NCI-H1694 (cell line): ENCODE measurements around the gene ACOX1.

ENCODE experiments used
- DNase-seq: peaks from one replicate; lab custom pipeline; 2025; lab: John Stamatoyannopoulos, UW

The ACOX1 gene

DNA sequence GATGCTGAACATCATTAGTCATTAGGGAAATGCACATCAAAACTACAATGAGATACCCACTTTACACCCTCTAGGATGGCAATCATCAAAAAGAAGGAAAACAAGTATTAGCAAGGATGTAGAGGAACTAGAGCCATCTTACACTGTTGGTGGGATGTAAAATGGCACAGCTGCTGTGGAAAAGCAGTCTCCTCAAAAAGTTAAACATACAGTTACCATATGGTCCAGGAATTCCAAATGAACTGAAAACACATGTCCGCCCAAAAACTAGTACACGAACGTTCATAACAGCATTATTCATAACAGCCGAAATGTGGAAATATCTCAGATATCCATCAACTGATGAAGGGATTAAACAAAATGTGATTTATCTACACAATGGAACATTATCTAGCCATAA lies 45.2 kb downstream of the ACOX1 start:
- DNase-seq = no peak

DNA sequence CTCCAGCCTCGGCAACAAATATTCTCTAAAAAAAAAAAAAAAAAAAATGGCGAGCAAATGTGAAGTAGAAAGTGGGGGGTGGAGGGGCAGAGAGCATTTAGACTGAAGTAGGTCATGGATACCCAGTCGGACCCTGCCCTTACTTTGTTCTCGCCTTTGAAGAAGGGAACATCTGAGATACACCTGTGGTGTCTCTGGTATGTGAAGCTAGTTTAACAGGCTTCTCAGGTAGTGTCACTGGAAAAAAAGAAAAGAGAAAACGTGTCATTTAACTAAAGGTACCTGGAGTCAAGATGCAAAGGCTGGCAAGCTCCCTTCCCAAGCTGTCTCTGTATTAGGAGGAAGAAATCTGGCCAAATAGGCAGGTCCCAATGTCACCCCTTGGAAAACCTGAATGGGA lies 46.1 kb downstream of the ACOX1 start:
- DNase-seq = no peak

DNA sequence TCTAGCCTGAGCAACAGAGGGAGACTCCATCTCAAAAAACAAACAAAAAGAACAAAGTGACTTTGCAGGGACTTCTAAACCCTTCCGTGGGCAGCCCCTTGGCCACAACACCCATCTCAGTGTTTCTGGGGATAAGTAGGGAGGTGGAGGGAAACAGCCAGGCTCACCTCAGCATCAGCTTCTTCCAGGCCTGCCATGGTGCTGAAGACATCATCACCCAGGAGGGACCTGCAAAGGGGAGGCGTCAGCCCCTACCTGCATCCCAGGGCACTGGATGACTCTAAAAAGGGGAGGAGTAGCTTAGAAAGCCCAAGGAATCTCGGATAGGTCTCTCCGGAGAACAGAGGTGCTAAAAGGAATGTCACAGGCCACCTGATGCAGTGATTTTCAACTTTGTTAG lies 47.9 kb downstream of the ACOX1 start:
- DNase-seq = no peak

DNA sequence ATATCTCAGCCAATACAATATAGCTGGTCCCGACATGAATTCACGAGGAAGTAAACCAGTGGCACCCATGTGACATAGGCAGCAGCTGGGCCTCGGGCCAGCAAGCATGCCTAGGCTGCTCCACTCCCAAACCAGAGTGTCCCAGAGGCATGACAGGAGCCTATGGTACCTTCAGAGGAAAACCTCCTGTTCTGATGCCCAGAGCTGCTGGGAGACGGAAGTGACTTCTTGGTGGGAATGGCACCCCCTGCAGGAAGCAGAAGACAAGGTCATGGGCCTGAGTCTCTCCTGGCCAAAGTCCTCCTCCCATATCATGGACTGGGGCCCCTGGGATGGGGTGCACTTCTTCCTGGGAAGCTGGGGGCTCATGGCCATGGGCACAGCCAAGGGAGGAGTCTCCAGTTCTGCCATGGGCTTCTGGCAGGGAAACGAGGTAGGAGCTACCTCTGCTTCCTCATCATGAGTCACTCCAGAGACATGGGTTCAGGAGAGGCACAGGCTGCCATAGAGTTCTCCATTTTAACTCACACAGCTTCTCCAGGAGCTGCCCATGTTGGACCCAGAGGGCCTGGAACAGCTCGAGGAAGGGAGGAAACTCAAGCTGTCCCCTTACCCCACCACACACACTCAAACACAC lies 51.6 kb downstream of the ACOX1 start:
- no peak for DNase-seq

DNA sequence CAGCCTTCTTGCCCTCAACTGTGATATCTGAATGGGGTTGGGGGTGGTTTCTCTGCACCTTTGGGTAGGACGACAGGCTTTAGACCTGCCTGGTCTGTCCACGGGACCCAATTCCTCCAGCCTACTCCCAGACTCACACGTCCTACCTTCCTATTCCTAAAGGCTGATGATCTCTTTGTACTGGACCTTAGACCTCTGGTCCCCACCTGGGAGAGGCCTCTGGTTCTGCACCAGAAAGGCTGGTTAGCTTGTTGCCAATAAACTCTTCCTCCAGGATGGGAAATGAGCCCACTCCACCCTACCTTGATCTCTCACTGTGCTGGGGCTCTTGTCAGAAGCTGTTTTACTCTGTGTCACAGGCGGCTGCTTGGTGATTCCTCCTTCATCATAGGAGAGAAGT lies 52.5 kb downstream of the ACOX1 start:
- no peak for DNase-seq

DNA sequence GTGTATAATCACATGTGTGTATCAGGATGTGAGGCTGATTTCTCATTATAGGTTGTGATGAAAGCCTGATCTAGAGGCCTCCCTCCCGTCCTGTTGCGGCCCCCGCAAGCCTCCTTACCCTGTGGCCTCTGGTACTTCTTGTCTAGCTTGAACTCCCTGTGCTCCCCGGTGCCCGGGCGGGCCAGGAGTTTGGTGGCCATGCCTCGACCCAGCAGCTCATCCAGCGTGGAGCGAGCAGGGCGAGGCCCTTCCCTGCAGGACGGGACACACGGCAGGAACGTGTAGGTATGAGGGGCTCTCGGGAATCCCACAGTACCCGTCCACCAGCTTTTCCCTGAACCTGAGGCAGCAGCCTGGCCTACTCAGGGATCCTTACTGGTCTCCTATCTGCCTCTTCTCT lies 53.1 kb downstream of the ACOX1 start:
- DNase-seq = no peak

DNA sequence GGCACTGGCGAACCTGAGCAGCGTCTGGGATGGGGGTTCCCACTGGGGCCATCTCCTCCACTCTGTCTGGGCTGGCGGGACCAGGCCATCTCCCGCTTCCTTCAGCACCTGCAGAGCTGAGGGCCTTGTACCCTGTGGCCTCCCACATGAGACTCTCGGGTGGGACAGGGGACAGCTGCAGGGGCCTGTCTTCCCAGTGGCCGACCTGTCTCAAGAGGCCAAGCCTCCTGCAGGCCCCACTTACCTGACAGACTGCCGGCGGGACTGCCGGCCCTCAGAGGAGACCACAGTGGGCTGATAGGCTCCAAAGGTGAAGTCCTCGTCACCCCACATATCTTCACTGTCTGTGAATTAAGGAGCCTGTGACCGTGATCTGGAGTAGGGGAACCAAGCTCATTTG lies 53.9 kb downstream of the ACOX1 start:
- no peak for DNase-seq

DNA sequence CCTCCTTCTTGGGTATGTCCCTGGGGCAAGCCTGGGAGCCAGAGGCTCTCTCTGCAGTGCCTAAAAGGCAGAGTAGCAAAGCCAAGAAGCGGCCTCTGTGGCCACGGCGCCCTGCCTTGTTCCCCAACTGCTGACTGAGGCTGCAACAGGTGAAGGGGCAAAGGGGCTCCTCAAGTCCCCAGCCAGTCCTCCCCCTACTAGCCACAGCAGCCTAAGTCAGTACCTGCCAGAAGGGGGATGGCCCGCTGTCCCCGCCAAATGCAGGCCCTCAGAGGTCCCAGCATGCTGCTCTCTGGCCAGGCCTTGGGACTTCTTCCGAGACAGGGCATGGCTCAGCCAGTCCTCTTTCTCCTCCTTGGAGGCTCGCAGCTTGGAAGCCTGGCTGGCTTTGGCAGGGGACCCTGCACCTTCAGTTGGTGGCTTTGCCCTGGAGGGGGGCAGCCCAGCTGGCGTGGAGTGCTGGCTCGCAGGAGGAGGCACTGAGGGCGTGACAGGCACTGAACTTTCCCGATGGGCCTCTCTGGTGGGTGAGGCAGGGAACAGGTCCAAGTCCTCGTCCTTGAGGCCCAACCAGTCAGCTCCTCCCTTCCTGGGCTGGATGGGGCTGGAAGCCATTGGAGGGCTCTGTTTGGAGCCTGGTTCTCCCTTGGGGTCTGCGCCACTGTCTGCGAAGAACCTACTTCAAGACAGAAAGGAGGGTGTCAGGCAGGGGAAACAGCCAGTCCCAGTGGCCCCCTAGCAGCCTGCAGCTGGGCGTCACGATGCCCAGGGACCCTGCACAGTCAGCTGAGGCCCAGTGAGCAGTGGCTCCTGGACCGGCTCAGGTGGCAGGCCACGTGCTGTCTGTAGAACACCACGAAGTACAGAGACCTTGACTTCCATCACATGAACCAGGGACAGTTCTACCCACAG lies 55.7 kb downstream of the ACOX1 start:
- no peak for DNase-seq

DNA sequence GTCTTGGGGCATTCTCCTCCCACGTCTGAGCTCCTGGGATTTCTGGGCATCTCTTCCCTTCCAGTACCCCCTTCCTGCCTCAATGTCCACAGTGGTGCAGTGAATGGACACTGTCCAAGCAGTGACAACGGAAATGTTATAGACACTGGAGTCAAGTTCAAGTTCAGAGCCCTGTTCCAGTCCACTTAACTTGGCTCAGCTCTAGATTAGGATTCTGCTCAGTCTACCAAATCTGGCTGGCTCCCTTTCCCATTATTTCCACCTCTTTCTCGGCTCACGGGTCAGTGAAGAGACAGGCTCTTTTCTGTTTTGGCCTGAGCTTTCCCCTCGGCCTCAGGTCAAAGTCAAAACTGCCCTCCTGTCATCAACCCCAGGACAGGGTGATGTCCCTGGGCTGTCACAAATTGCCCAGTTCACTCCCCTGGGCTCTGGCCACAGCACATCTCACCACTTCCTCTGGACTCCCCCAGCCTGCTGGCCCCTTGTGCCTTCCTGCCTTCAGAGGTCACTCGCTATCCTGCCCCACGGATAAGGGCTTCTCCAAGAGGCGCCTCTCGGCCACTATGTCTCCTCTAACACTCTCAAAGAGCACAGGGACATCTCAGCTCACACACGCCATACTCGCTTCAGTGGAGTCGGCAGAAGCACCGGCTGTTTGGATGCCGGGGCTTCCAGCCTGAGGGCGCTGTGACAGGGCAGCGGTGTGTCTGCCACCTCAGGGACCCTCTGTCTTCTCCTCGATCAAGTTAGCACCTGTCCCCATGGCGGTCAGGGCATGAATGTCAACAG lies 56.6 kb downstream of the ACOX1 start:
- DNase-seq = no peak

DNA sequence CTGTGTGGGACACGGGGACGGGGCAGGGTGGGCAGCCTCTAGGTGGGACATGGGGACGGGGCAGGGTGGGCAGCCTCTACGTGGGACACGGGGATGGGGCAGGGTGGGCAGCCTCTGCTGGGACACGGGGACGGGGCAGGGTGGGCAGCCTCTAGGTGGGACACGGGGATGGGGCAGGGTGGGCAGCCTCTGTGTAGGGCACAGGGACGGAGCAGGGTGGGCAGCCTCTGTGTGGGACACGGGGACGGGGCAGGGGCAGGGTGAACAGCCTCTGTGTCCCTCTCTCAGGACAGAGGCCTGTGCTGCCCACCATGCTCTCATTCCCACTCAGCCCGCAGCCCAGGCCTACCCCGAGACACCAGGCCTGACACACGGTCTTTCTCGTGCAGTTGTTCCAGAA lies 57.4 kb downstream of the ACOX1 start:
- DNase-seq = no peak

DNA sequence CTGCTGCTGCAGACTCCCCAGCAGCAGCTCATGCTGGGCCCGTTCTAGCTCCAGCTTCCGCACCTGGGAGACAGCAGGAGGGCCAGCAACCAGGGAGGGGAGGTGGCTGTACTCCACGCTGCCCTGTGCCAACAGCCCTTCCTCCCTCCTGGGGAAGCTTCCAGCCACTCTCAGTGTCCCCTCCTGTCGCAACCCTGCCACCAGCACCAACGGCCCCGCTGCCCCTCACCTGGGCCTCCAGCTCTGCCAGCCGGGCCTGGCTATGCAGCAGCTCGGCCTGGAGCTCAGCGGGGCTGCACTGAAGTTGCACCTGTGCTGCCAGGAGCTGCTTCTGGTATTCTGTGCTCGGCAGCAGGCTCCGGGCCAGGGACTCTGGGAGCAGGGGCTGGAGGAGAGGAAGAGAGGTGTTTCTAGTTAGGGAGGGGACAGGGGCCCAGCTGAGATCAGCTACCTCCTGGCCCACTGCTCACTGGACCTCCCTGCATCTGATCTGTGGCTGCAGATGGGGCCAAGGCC lies 58.9 kb downstream of the ACOX1 start:
- DNase-seq = no peak

DNA sequence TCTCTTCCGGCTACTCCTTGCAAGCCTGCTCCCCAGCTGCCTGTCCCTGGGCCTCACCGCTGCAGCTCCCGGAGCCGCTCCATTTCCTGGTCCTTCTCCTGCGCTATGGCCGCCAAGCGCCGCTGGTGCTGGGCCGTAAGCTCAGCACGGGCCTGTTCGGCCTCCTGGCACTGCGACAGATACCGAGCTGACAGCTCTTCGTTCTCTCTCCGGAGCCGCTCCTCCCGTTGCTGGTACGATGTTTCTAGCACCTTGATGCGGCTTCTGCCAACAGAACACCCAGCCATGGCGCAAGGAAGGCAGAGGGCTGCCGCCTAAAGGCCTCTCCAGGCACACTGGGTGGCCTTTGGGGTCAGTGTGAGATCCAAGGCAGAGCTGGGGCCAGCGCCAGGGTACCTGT lies 59.4 kb downstream of the ACOX1 start:
- DNase-seq = no peak

DNA sequence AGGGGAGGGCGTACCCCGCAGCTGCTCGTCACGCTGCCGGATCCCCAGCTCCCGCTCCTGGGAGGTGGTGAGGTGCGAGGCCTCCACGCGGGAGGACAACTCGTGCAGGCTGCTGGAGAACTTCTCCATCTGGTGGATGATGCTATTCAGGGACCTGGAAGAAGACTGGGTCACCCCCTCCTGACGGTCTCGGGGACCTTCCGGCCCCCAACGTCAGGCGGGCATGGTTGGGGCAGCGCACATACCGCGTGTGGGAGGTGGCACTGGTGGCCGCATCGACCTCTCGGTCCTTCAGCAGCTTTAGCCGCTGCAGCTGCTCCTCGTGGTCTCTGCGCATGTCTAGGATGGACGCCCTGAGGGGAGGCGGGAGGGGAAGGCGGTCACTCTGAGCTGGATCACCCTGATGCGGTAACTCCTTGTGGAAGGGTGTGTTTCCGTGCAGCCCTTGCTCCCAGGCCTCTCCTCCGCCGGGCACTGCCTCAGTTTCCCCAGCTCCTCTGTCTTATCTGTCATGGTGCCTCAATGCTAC lies 61.0 kb downstream of the ACOX1 start:
- no peak for DNase-seq

DNA sequence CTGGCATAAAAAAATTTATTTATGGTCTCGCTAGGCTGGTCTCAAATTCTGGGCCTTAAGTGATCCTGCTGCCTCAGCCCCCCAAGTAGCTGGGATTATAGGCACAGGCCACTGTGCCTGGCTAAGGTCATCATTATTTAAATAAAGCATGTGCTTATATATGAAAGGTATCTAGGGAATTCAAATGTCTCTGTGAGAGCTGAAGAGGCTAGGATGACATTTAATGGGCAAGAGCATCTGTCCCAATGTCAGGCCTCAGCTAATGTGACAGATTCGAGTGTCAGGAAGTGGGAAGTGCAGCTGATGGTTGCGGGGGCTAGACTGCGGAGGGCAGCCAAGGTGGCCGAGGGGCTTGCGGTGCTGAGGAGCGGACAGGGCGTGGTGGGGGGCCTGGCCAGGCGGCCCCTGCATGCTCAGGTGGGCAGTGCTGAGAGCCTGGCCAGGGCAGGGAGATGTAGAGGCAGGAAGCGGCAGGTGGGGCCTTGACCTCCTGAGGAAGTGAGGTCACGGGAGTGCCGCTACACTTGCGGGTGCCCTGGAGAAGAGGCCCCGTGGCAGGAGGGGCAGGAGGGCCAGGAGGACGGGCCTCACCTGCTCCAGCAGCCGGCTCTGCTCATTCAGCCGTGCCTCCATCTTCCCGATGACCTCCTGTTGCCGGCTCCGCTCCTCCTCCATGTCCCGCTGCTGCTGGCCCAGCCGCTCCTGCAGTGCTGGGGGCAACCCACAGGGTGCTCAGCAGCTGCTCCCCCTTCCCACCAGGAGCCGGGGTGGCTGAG lies 61.6 kb downstream of the ACOX1 start:
- no peak for DNase-seq

DNA sequence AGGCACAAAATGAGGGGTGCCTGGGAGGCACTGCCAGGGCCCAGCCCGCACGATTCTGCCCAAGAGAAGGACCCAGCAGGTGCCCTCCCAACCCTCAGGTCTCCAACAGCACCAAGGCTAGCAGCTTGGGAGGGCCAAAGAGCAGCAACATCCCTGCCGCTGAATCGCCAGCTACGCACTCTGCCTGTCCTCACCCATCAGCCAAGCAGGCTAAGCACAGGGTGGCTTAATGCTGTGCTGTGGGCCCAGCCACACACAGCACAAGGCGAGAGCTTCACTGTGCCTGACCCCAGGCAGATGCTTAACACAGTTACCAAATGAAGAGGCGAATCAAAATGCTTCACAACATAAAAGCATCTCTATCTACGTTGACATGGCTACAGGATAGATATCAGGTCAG lies 63.7 kb downstream of the ACOX1 start:
- DNase-seq = no peak

DNA sequence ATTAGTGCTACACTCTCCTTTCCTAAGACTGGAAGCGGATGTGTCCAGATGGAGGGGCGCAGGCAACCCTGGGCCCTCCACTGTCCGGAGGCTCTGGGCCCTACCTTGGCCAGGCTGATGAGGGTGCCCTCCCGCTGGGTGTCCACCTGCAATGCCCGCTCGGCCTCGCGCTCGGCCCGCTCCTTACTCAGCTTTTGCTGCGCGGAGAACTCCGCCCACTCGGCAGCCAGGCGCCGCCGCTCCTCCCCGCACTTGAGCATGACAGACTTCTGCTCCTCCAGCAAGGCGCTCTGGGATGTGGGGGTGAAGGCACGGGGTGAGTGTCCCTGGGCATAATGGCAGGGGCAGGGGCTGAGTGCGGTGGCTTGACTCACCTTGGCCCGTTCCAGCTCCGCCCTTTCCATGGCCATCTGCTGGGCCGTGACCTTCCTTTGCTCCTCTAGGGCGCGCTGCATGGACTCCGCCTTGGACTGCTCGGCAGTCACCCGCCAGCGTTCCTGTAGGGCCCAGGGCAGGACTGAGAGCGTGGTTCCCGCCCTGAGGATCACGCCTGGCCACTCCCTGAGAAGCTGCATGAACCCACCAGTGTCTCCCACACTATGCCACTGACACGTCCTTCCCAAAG lies 64.2 kb downstream of the ACOX1 start:
- DNase-seq = no peak

DNA sequence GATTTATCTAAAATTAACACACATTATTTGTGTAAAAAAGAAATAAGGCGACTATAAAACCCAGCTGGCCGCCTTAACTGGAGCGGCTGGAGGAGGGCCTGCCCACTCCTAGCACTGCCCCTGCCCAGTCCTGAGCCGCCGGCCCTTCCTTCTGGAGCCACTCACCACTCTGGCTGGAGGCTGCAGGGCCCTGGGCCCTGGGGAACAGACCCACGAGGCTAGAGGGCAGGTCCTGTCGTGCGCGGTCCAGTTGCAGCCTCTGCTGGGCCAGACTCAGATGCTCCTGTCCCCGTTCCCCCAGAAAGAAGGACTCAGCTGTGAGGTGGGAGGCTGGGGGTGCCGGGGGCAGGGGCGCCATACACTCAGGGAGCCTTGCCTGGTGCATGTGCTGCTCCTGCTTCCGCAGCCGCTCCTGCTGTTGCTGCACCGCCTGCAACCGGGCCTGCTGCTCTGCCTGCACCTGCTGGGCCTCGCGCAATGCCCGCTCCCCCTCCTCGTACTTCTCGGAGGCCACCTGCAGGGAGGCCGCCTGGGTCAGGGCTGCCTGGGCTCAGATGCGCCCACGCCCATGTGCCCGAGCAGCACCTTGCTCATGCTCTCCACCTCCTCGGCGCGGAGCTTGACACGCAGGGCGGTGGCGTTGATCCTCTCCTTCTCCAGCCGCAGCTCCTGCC lies 65.3 kb downstream of the ACOX1 start:
- no peak for DNase-seq

DNA sequence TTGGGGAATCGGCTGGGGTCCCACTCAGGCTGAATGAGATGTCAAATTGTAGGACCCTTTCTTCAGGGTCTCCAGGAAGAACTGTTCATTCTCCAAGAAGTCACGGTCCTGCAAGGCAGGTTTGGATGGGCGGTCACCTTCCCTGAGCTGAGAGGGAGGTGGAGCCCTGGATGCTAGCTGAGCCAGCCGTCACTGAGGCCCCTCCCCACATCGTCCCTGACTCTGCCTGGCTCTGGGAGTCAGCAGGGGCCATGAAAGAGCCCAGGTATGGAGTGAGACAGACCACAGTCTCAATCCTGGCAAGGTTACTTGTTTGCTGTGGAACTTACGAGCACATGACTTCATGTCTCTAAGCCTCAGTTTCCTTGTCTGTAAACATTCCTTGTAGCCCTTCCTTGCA lies 68.3 kb downstream of the ACOX1 start:
- DNase-seq = no peak

DNA sequence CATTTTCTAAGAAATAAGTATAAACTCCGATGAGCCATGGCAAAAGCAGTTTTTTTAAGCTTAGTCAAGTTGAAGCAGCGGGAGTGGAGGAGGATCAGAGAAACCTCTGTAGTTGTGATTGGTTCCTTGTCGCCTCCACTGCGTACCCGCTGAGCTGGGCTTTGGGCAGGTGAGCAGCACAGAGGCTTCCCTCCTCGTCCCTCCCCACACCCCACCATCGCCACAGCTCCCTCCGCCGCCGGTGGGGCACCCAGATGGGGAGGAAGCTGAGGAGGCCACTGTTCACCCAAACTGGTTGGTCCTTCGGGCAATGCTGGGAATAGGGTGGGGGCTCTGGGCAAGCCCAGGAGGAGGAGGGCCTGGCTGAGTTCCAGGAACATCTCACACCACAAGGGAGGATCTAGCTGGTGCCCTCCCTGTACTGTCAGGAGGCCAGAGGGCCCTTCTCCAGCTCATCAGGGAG lies 69.1 kb downstream of the ACOX1 start:
- DNase-seq = no peak

DNA sequence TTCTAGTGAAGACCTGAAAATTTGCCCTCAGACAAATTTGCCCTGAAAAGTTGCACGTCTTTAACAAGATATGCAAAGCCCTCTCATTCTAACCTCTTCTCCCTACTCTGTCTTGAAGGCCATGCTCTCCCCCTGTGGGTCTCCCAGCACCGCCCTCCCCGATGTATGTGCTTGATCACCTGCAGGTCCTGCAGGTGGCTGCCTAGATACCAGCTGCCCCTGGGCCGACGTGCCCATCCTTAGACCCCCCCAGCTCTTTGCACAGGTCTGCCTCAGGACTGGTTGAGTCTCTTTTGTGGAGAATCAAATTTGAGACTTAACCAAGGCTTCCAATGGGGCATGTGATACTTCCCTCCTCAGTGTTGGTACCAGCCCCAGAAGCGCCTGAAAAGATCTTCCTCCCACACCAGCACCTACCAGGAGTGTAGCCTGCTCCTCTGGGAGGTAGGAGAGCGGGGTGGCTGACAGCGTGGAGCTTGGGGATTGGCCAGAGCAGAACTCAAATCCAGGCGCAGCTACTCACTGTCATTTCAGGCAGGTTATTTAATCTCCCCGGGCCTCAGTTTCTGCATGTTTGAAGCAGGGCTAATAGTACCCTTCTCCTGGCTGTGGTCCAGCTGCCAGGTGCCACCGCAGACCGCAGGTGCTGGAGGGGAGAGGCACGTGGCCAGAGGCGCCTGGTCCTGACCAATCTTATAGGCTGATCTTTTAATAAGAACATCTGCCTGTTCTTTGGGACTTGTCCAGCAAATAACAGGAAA lies 69.7 kb downstream of the ACOX1 start:
- no peak for DNase-seq
